H9 (cell line): ENCODE measurements around the gene MSI2. TPM values are rescaled to one million over a fixed set of nuclear protein-coding genes. Genes with fewer than 3 reads are reported as not detected.

Source experiments
- DNase-seq: peaks from one replicate; pipeline ENCODE4 v3.0.0-alpha.2; 2017
- H2AFZ ChIP-seq: one replicate; pipeline ENCODE4 v1.6.1; 2013; ENCODE audit warnings: mild to moderate bottlenecking, low read length, control low read depth, moderate library complexity
- H2AK5ac ChIP-seq: 2 replicates; pipeline ENCODE4 v1.6.1; 2013; ENCODE audit warnings: low read length, control low read depth, mixed read lengths; ENCODE audit not compliant: insufficient read length
- H2BK120ac ChIP-seq: one replicate; pipeline ENCODE4 v1.6.1; 2013; ENCODE audit warnings: low read depth, mild to moderate bottlenecking, low read length, control low read depth, inconsistent platforms; ENCODE audit not compliant: poor library complexity, severe bottlenecking
- H2BK12ac ChIP-seq: 2 replicates; pipeline ENCODE4 v1.6.1; 2013; ENCODE audit warnings: low read length, control low read depth, mixed read lengths, low read depth; ENCODE audit not compliant: insufficient read length
- H2BK15ac ChIP-seq: 2 replicates; pipeline ENCODE4 v1.6.1; 2013; ENCODE audit warnings: low read depth, low read length, control low read depth
- H2BK20ac ChIP-seq: one replicate; pipeline ENCODE4 v1.6.1; 2013; ENCODE audit warnings: low read depth, mild to moderate bottlenecking, low read length, control low read depth, inconsistent platforms; ENCODE audit not compliant: poor library complexity, severe bottlenecking
- H2BK5ac ChIP-seq: 2 replicates; pipeline ENCODE4 v1.6.1; 2013; ENCODE audit warnings: low read length, control low read depth, mixed read lengths; ENCODE audit not compliant: insufficient read length
- H3K14ac ChIP-seq: 2 replicates; pipeline ENCODE4 v1.6.1; 2013; ENCODE audit warnings: low read length, control low read depth; ENCODE audit not compliant: insufficient read depth
- H3K18ac ChIP-seq: 2 replicates; pipeline ENCODE4 v1.6.1; 2013; ENCODE audit warnings: low read depth, mild to moderate bottlenecking, mixed read lengths, low read length, control low read depth; ENCODE audit not compliant: insufficient read length
- H3K23ac ChIP-seq: 2 replicates; pipeline ENCODE4 v1.6.1; 2013; ENCODE audit warnings: low read length, control low read depth, mixed read lengths, low read depth; ENCODE audit not compliant: insufficient read length
- H3K23me2 ChIP-seq: 2 replicates; pipeline ENCODE4 v1.6.1; 2013; ENCODE audit warnings: low read depth, mild to moderate bottlenecking, mixed read lengths, low read length, control low read depth; ENCODE audit not compliant: insufficient read length, poor library complexity, severe bottlenecking
- H3K27ac ChIP-seq: 2 replicates; pipeline ENCODE4 v1.5.1; 2013; ENCODE audit warnings: low read length, control low read depth, mixed read lengths, low read depth; ENCODE audit not compliant: insufficient read length
- H3K27me3 ChIP-seq: 2 replicates; pipeline ENCODE4 v1.6.1; 2013; ENCODE audit warnings: low read length, control low read depth, inconsistent platforms; ENCODE audit not compliant: insufficient read depth
- H3K4ac ChIP-seq: 2 replicates; pipeline ENCODE4 v1.6.1; 2013; ENCODE audit warnings: low read depth, mild to moderate bottlenecking, control low read depth, inconsistent platforms, low read length, moderate library complexity
- H3K4me1 ChIP-seq: 2 replicates; pipeline ENCODE4 v1.6.1; 2013; ENCODE audit warnings: low read length, control low read depth, inconsistent platforms; ENCODE audit not compliant: insufficient read depth
- H3K4me2 ChIP-seq: 2 replicates; pipeline ENCODE4 v1.6.1; 2013; ENCODE audit warnings: low read length, control low read depth, mixed read lengths; ENCODE audit not compliant: insufficient read length, insufficient read depth
- H3K56ac ChIP-seq: 2 replicates; pipeline ENCODE4 v1.6.1; 2013; ENCODE audit warnings: low read depth, mild to moderate bottlenecking, mixed read lengths, low read length, control low read depth; ENCODE audit not compliant: insufficient read length
- H3K79me1 ChIP-seq: 2 replicates; pipeline ENCODE4 v1.6.1; 2013; ENCODE audit warnings: low read depth, mild to moderate bottlenecking, moderate library complexity, low read length, control low read depth, inconsistent platforms; ENCODE audit not compliant: insufficient read depth, poor library complexity, severe bottlenecking
- H3K79me2 ChIP-seq: 2 replicates; pipeline ENCODE4 v1.6.1; 2013; ENCODE audit warnings: low read length, control low read depth, inconsistent platforms; ENCODE audit not compliant: insufficient read depth
- H3K9ac ChIP-seq: 2 replicates; pipeline ENCODE4 v1.6.1; 2013; ENCODE audit warnings: low read length, control low read depth, mixed read lengths; ENCODE audit not compliant: insufficient read length; ENCODE audit errors: extremely low read depth
- H3K9me3 ChIP-seq: one replicate; pipeline ENCODE4 v1.6.1; 2013; ENCODE audit warnings: low read depth, low read length, inconsistent platforms; ENCODE audit not compliant: control insufficient read depth
- H3T11ph ChIP-seq: one replicate; pipeline ENCODE4 v1.6.1; 2013; ENCODE audit warnings: mild to moderate bottlenecking, low read length, control low read depth, inconsistent platforms
- H4K20me1 ChIP-seq: one replicate; pipeline ENCODE4 v1.6.1; 2013; ENCODE audit not compliant: control insufficient read depth, insufficient read length, insufficient read depth
- H4K5ac ChIP-seq: 2 replicates; pipeline ENCODE4 v1.6.1; 2013; ENCODE audit warnings: low read depth, mild to moderate bottlenecking, mixed read lengths, low read length, control low read depth; ENCODE audit not compliant: insufficient read length
- H4K8ac ChIP-seq: replicated peaks from 2 replicates; pipeline ENCODE4 v1.6.1; 2013; ENCODE audit warnings: low read length, control low read depth, mixed read lengths, low read depth; ENCODE audit not compliant: insufficient read length
- H4K91ac ChIP-seq: 2 replicates; pipeline ENCODE4 v1.6.1; 2013; ENCODE audit warnings: low read depth, mild to moderate bottlenecking, moderate library complexity, mixed read lengths, low read length, control low read depth; ENCODE audit not compliant: insufficient read length
- H3K27ac Mint-ChIP-seq, 3 experiments: 2 replicates in 2 of 3; 3 replicates in 1 of 3; pipeline ENCODE4 v1.8.0; 2020 to 2021; ENCODE audit warnings: mixed read lengths in 3 of 3, mild to moderate bottlenecking in 1 of 3, moderate library complexity in 1 of 3
- H3K27me3 Mint-ChIP-seq: 2 replicates; pipeline ENCODE4 v1.8.0; 2021; ENCODE audit warnings: low read depth, mild to moderate bottlenecking, moderate library complexity, mixed read lengths
- H3K36me3 Mint-ChIP-seq, 3 experiments: 2 replicates in 2 of 3; 3 replicates in 1 of 3; pipeline ENCODE4 v1.8.0; 2020 to 2021; ENCODE audit warnings: low read depth in 3 of 3, mixed read lengths in 3 of 3; ENCODE audit not compliant: insufficient read depth in 1 of 3
- H3K4me1 Mint-ChIP-seq, 2 experiments: 2 replicates each; pipeline ENCODE4 v1.8.0; 2020; ENCODE audit warnings: mixed read lengths in 2 of 2
- H3K4me3 Mint-ChIP-seq, 2 experiments: 2 replicates in 1 of 2; 3 replicates in 1 of 2; pipeline ENCODE4 v1.8.0; 2020 to 2021; ENCODE audit warnings: mild to moderate bottlenecking in 2 of 2, mixed read lengths in 2 of 2, moderate library complexity in 1 of 2
- H3K9me3 Mint-ChIP-seq, 2 experiments: 2 replicates in 1 of 2; 3 replicates in 1 of 2; pipeline ENCODE4 v1.8.0; 2020; ENCODE audit warnings: mild to moderate bottlenecking in 2 of 2, mixed read lengths in 2 of 2, moderate library complexity in 1 of 2
- CTCF ChIP-seq: fragments of 200-600 bp; sonication (generic); conservative IDR thresholded peaks from 3 replicates; pipeline ENCODE4 v1.8.0; 2021; ENCODE audit warnings: antibody characterized with exemption, mild to moderate bottlenecking
- WGBS: extraction: QIAGEN DNeasy Blood & Tissue Kit; methylation state at CpG from one replicate; pipeline ENCODE4 v1.1.7; 2013; ENCODE audit warnings: missing lambda C conversion rate, low lambda C conversion rate, mixed read lengths; ENCODE audit not compliant: insufficient read length; ENCODE audit errors: extremely low coverage; 5-methylcytosine and 5-hydroxymethylcytosine counted together
- total RNA-seq: library from RNA; stranded (reverse); gene quantifications from 2 replicates; pipeline ENCODE4 v1.2.1, GENCODE V29; 2021

MSI2 gene
- total RNA-seq, 1 experiment from 2014 or later: 98.5 TPM

- no peak overlapping the region for H3K4me3 Mint-ChIP-seq
- DNase-seq: no peak
- no peak overlapping the region for H3K4me2 ChIP-seq
- no peaks in the 10 kb centered on the region; the same call in 1 of the 2 replicates for H3K79me2 ChIP-seq
- no peak overlapping the region for H3K56ac ChIP-seq
- H2AFZ ChIP-seq: no peak overlapping the region
- H3K27ac Mint-ChIP-seq: peak overlapping the region in 1 of 3 experiments; percentile 30; a peak in 1 of 7 replicates
- H3K4me1 Mint-ChIP-seq: peaks cover 9 to 20% of the 10 kb centered on the region in 2 experiments
- H3K4me1 ChIP-seq: peaks cover 7% of the 10 kb centered on the region
- no peaks in the 10 kb centered on the region for H3K9me3 ChIP-seq
- H3K4ac ChIP-seq: no peak overlapping the region
- no peaks in the 10 kb centered on the region for H4K20me1 ChIP-seq
- H3K36me3 Mint-ChIP-seq: peaks cover 2 to 11% (median 4%) of the 10 kb centered on the region in 3 experiments; a peak in 4 of 7 replicates
- no peaks in the 10 kb centered on the region for H3K9me3 Mint-ChIP-seq
- no peak overlapping the region for H4K91ac ChIP-seq
- no peak overlapping the region for H3K18ac ChIP-seq
- H3K27ac ChIP-seq: no peak overlapping the region
- H3K14ac ChIP-seq: no peak overlapping the region
- H3T11ph ChIP-seq: no peak overlapping the region
- H2BK12ac ChIP-seq: no peak overlapping the region
- H4K8ac ChIP-seq: no peak overlapping the region
- H2AK5ac ChIP-seq: no peak overlapping the region
- no peak overlapping the region for H2BK15ac ChIP-seq
- H3K27me3 ChIP-seq: no peaks in the 10 kb centered on the region
- no peaks in the 10 kb centered on the region for H3K79me1 ChIP-seq
- H4K5ac ChIP-seq: no peak overlapping the region
- H3K9ac ChIP-seq: no peak overlapping the region
- H3K23me2 ChIP-seq: no peaks in the 10 kb centered on the region
- H2BK5ac ChIP-seq: no peak overlapping the region
- H2BK20ac ChIP-seq: no peak overlapping the region
- H3K23ac ChIP-seq: no peak overlapping the region
- no peak overlapping the region for H2BK120ac ChIP-seq
- no peak for TF ChIP-seq CTCF
- WGBS: no CpG with 5 or more reads among the region's 6 CpGs
- no peaks in the 10 kb centered on the region for H3K27me3 Mint-ChIP-seq
Measured at GRCh38 chr17:57655553-57655952, 399.2 kb downstream of the MSI2 start.
